AG04450 (cell line): ENCODE results near the gene TRIAP1. TPM values are rescaled to one million over a fixed set of nuclear protein-coding genes. Genes with fewer than 3 reads are reported as not detected.

ENCODE experiments used
- CTCF ChIA-PET: fragments of 300-600, 350-600 bp; formaldehyde crosslinking; extraction: SDS; loops from one replicate; lab custom pipeline; 2022; ENCODE audit warnings: antibody characterized with exemption, inconsistent platforms; lab: Charles Lee
- POLR2A ChIA-PET: fragments of 350-600 bp; formaldehyde crosslinking; extraction: SDS; loops from one replicate; lab custom pipeline; 2021; ENCODE audit warnings: antibody characterized with exemption, inconsistent platforms; lab: Yijun Ruan, JAX
- DNase-seq: peaks from one replicate; pipeline ENCODE4 v3.0.0-alpha.2; 2011; ENCODE audit warnings: low read depth, low spot score
- H3K27ac ChIP-seq: one replicate; pipeline ENCODE4 v1.5.1; 2012; ENCODE audit warnings: low read depth, low read length, control low read depth
- H3K27me3 ChIP-seq: one replicate; pipeline ENCODE4 v1.6.0; 2012; ENCODE audit warnings: low read length; ENCODE audit not compliant: control insufficient read depth, insufficient read depth
- H3K4me3 ChIP-seq: 2 replicates; pipeline ENCODE4 v1.5.1; 2011; ENCODE audit warnings: mild to moderate bottlenecking, low read depth, low read length, control low read depth
- H3K9me3 ChIP-seq: 2 replicates; pipeline ENCODE4 v1.5.1; 2012; ENCODE audit warnings: low read length; ENCODE audit not compliant: control insufficient read depth, insufficient read depth
- CTCF ChIP-seq: IDR thresholded peaks from 2 replicates; pipeline ENCODE4 v1.5.1; 2011; ENCODE audit warnings: low read depth, low read length, control low read depth, inconsistent platforms
- polyA plus RNA-seq: library from polyadenylated mRNA; depleted of rRNA; stranded (reverse); fragments of >200 nt; gene quantifications from 2 replicates; pipeline ENCODE4 v1.2.3, GENCODE V29; 2011

The TRIAP1 gene
- polyA plus RNA-seq, 1 experiment = 70.7 TPM

DNA sequence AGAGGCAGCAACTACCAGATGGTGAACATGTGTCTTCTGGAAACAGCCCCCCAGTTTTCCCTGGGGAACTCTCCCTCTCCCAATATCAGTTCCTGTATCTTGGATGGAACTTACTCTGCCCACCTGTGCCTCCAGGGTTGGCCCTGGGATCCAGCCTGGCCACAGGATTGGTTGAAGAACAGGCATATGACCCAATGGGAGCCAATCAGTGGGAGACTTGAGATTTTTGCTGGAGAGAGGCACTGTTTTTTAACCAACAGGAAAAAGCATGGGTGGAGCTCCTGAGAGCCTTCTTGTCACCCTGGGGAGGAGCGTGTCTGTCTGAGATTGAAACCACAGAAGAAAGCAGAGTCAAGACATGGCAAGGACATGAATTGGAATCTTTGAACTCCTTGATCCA is 41.9 kb downstream of the TRIAP1 start:
- H3K27ac ChIP-seq = no peak overlapping the region
- H3K27me3 ChIP-seq = peaks cover 19% of the 10 kb centered on the region
- DNase-seq = no peak
- ChIA-PET CTCF (interaction anchor here (1.0 kb wide), 1 partner anchor 26 kb away, joined by 9 read pairs; no protein-coding TSS in a partner anchor), POLR2A (no interaction called here)
- H3K4me3 ChIP-seq = no peak overlapping the region
- H3K9me3 ChIP-seq = no peaks in the 10 kb centered on the region; the same call in 1 of the 2 replicates
- no peak for TF ChIP-seq CTCF

DNA sequence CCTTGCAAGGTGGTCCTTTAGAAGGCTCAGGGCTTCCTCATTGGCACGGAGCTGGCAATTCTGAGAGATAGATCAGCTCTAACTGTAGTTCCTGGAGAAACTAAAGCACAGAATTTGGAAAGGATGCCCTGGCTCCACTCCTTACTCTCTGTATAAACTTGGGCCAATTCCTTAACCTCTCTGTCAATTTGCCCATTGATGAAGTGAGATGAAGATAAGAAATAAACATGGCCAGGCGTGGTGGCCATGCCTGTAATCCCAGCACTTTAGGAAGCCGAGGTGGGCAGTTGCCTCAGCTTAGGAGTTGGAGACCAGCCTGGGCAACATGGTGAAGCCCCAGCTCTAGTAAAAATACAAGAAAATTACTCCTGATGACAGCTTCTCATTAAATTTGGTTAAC is 42.3 kb downstream of the TRIAP1 start:
- TF ChIP-seq CTCF = no peak
- H3K27me3 ChIP-seq = peaks cover 19% of the 10 kb centered on the region
- no peak for DNase-seq
- H3K9me3 ChIP-seq = no peaks in the 10 kb centered on the region; the same call in 1 of the 2 replicates
- H3K4me3 ChIP-seq = no peak overlapping the region
- CTCF ChIA-PET = interaction anchor here (1.0 kb wide), 1 partner anchor 26 kb away, joined by 9 read pairs; no protein-coding TSS in a partner anchor
- POLR2A ChIA-PET = no interaction called here
- H3K27ac ChIP-seq = no peak overlapping the region

GRCh38 chr12:120402217-120402616 is 44.0 kb downstream of the TRIAP1 start:
- ChIA-PET CTCF (interaction anchor here (0.5 kb wide), 1 partner anchor 100 kb away, joined by 3 read pairs; the partner anchor contains the start of gene SIRT4), POLR2A (no interaction called here)
- no peaks in the 10 kb centered on the region; the same call in none of the 2 replicates for H3K9me3 ChIP-seq
- H3K27ac ChIP-seq = no peak overlapping the region
- DNase-seq = no peak
- H3K27me3 ChIP-seq = peaks cover 22% of the 10 kb centered on the region
- no peak for TF ChIP-seq CTCF
- no peak overlapping the region for H3K4me3 ChIP-seq

DNA sequence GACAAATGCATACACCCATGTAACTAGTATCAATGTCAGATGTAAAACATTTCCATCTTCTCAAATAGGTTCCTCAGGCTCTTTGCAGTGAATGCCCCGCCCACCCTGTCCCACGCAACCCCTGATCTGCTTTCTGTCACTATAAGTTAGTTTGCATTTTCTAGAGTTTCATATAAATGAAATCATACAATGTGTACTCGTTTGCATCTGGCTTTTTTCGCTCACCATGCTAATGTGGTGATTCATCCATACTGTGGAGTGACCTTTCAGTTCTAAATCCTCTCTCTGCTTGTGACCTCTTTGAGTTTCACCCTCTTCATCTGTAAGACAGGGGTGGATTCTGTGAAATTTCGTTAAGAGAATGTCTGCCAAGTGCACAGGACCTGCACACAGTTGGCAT is 46.7 kb downstream of the TRIAP1 start:
- POLR2A ChIA-PET = no interaction called here
- CTCF ChIA-PET = interaction anchor here (0.6 kb wide), 1 partner anchor 17 kb away, joined by 3 read pairs; no protein-coding TSS in a partner anchor
- Histone ChIP-seq H3K4me3 (no peak overlapping the region), H3K9me3 (no peaks in the 10 kb centered on the region; the same call in none of the 2 replicates), H3K27me3 (peaks cover 37% of the 10 kb centered on the region), H3K27ac (no peak overlapping the region)
- no peak for TF ChIP-seq CTCF
- DNase-seq = peak; percentile 33

DNA sequence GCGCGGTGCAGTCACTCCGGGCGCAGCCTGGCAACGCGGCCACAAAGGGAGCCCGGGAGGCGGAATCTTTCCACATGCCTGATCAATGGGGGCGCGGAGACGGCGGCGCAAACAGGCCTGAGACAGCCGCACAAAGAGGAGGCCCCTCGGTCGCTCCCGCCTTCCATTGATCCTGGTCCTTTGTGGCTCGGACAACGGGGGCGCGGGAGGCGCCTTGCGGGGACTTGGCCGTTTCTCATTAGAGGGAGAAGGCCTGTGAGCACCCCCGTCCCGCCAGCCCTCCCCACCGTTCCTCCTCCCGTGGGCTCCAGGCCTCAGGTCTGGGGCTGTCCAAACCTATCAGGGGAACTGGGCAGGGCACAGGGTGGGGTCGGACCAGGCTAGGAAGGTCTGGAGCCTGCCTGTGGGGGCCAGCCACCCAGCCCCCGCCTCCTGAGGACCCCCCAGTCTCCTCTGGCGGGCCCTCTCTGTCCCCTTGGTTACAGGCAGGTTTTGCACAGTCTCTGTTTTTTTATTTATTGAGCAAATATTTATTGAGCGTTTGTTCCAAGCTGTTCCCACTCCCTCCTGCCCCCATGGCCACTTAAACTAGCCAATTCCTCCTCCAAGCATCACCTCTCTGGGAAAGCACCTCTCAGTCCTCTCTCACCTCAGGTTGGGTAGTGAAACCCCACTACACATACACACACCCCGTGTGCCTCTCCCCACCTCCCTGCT is 48.2 kb downstream of the TRIAP1 start:
- CTCF ChIA-PET = no interaction called here
- Histone ChIP-seq H3K27me3 (peaks cover 41% of the 10 kb centered on the region), H3K9me3 (no peaks in the 10 kb centered on the region; the same call in 1 of the 2 replicates), H3K4me3 (no peak overlapping the region), H3K27ac (no peak overlapping the region)
- POLR2A ChIA-PET = no interaction called here
- DNase-seq = no peak
- no peak for TF ChIP-seq CTCF
